ENCODE measurements around the gene CCNYL1. TPM values are rescaled to one million over a fixed set of nuclear protein-coding genes. Genes with fewer than 3 reads are reported as not detected.

The CCNYL1 gene
- total RNA-seq, 1 experiment from 2014 or later: 21.0 TPM

DNA sequence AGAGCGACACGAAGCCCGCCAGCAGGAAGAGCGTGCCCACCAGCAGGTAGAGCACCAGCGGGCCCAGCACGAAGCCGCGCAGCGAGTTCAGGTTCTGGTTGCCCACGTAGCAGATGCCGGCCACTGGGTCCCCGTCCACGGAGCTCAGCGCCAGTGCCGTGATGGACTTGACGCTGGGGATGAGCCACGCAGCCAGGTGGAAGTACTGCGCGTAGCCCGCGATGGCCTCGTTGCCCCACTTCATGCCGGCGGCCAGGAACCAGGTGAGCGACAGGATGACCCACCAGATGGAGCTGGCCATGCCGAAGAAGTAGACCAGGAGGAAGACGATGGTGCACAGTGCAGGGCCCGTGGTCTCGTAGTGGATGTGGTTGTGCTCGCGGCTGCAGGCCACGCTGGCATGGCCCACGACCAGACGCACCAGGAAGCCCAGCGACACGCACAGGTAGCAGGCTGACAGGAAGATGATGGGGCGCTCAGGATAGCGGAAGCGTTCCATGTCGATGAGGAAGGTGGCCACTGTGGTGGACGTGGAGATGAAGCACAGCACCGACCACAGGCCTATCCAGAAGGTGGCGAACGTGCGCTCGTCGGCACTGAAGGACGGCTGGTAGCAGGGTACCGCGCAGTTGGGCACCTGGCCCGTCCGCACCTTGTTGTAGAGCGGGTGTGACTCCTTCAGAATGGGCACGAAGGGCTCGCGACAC is 56.2 kb downstream of the CCNYL1 start:
- no peak for DNase-seq
- Histone ChIP-seq H3K36me3 (peaks cover 5% of the 10 kb centered on the region; the same call in 1 of the 2 replicates), H3K27me3 (no peaks in the 10 kb centered on the region), H3K4me3 (no peak overlapping the region), H3K9me3 (no peaks in the 10 kb centered on the region)

DNA sequence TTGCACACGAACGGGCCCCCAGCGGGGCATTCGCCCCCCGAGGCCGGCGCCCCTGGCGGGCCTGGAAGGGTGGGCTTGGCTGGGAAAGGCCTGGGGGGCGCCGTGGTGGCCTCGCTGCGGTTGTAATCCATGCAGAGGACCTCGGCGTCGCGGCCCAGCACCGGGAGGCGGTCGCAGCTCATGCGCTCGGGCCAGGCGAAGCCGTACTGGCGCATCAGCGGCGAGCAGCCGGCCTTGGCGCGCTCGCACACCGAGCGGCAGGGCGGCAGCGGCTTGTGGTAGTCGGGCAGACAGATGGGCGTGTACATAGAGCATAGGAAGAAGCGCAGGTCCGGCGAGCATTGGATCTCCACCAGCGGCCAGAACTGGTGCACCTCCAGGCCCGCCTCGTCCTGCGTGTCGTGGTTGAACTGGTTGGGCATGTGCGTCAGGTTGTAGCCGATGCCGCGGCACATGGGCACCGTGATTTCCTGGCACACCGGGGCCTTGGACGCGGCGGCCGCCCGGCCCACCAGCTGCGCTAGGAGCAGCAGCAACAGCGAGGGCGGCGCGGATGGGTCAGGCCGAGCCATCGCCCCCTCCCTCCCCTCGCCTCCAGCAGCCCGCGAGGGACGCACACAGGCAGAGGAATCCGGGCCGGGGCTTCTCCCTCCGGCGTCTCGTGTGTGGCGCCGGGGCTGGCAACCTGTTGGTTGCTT is 56.9 kb downstream of the CCNYL1 start:
- peak; percentile 56 for DNase-seq
- H3K9me3 ChIP-seq: no peaks in the 10 kb centered on the region
- H3K27me3 ChIP-seq: no peaks in the 10 kb centered on the region
- peak overlapping the region; percentile 81 for H3K4me3 ChIP-seq
- H3K36me3 ChIP-seq: peaks cover 5% of the 10 kb centered on the region; the same call in 1 of the 2 replicates

DNA sequence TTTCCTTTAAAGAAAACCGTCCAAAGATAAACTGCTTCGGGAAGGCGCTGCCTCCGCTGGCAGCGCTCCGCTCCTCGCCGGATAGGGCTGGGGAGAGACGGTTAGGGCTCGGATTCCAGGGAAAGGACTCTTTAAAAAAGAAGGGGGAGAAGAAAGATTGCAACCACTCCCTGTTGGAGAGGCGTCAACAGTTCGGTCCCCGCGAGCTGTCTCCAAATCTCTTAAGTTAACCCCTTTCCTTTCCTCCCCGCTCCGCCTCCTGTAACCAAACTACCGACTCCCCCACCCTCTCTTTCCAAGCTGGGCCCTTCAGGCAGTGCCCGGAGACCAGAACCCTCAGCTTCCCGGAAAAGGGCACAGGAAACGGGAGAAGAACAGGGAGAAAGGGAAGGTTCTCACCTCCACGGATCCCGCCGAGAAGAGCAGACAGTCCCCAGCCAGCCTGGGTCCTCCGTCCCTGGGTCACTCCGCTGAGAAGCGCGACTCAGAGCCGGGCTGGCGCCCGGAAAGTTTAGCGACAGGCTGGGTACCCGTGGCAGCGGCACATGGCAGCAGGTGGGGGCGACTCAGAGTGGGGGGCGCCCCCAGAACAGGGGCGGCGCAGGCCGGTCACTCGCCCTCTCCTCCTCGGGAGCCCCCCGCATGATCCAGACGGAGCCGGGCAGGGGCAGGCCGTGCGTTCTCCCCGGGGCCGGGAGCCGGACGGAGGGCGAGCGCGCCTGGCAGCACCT is 57.6 kb downstream of the CCNYL1 start:
- Histone ChIP-seq H3K36me3 (peaks cover 5% of the 10 kb centered on the region; the same call in 1 of the 2 replicates), H3K4me3 (peak overlapping the region; percentile 81), H3K9me3 (no peaks in the 10 kb centered on the region), H3K27me3 (no peaks in the 10 kb centered on the region)
- DNase-seq: peak; percentile 47

DNA sequence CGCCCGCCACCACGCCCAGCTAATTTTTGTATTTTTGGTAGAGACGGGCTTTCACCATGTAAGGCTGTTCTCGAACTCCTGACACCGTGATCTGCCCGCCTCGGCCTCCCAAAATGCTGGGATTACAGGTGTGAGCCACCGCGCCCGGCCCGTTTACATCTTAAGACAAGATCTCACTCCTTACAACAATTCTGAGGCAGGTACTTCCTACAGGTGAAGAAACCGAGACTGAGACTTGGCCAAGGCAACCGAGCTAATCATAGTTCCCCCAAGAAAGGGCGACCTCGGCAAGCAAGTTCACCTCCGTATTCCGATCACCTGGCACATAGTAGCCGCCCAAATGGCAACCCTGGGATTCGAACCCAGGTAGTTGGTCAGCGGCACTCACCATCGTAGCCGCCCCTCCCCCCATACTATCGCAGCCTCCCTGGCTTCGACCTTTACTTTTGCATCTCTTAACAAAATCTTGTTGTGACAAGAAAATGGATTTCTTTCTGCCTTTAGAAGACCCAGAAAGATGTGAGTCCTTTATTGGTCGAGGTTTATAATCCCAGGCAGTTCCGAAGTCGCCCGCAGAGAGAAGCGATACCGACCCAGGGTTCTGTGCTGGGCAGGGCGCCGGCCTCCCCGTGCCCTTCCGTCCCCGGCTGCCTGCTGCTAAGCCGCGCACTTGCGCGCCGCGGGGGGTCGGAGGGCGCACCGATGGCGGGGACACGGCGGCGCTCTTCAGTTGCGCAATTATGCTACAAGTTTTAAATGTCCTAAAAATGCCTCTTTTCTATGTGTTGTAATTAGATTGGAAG is 59.4 kb downstream of the CCNYL1 start:
- H3K36me3 ChIP-seq: peaks cover 5% of the 10 kb centered on the region; the same call in 1 of the 2 replicates
- H3K4me3 ChIP-seq: no peak overlapping the region
- DNase-seq: no peak
- H3K9me3 ChIP-seq: no peaks in the 10 kb centered on the region
- no peaks in the 10 kb centered on the region for H3K27me3 ChIP-seq

DNA sequence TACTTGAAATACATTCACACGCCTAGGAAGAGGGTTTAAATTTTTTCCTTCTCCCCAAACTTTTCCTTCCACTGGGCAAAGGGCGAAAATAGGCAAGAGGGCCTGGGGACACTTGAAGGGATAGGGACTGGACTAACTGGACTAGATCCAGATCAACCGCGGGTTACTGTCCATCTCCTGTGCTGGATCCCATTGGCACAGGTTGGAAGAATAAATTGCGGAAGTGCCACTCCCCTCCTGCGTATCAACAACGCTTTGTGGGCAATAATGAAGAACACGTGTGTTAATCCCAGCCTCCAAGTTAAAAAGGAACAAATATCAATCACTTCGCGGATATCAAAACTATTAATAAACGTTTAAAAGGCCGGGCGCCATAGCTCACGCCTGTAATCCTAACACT is 60.0 kb downstream of the CCNYL1 start:
- Histone ChIP-seq H3K36me3 (peaks cover 5% of the 10 kb centered on the region; the same call in 1 of the 2 replicates), H3K9me3 (no peaks in the 10 kb centered on the region), H3K4me3 (no peak overlapping the region), H3K27me3 (no peaks in the 10 kb centered on the region)
- DNase-seq: no peak

DNA sequence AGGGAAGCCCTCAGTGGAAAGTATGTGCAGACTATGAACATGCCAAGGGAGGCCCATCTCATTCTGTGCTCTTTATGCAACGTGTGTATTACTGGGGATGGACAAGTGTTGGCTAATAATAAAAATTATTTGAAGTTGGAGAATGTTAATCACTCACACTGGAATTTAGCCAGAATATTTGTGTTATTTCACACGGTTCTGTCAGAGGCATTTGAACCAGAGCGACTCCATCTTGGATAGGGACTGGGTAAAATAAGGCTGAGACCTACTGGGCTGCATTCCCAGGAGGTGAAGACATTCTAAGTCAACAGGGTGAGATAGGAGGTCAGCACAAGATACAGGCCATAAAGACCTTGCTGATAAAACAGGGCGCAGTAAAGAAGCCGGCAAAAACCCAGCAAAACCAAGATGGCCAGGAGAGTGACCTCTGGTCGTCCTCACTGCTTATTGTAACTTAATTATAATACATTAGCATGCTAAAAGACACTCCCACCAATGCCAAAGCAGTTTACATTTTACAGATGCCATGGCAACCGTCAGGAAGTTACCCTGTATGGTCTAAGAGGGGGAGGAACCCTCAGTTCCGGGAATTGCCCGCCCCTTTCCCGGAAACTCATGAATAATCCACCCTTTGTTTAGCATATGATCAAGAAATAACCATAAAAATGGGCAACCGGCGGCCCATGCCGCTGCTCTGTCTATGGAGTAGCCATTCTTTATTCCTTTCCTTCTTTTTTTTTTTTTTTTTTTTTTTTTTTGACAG is 60.8 kb downstream of the CCNYL1 start:
- Histone ChIP-seq H3K9me3 (no peaks in the 10 kb centered on the region), H3K27me3 (no peaks in the 10 kb centered on the region), H3K36me3 (peaks cover 5% of the 10 kb centered on the region; the same call in 1 of the 2 replicates), H3K4me3 (no peak overlapping the region)
- no peak for DNase-seq

DNA sequence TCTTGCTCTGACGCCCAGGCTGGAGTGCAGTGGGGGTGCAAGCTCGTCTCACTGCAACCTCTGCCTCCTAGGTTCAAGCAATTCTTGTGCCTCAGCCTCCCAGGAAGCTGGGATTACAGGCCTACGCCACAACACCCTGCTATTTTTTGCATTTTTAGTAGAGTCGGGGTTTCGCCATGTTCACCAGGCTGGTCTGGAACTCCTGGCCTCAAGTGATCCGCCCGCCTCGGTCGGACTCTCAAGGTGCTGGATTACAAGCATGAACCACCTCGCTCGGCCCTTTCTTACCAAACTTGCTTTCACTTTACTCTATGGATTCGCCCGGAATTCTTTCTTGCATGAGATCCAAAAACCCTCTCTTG is 61.4 kb downstream of the CCNYL1 start:
- Histone ChIP-seq H3K36me3 (peaks cover 1% of the 10 kb centered on the region; the same call in 1 of the 2 replicates), H3K4me3 (no peak overlapping the region), H3K27me3 (no peaks in the 10 kb centered on the region), H3K9me3 (no peaks in the 10 kb centered on the region)
- no peak for DNase-seq

DNA sequence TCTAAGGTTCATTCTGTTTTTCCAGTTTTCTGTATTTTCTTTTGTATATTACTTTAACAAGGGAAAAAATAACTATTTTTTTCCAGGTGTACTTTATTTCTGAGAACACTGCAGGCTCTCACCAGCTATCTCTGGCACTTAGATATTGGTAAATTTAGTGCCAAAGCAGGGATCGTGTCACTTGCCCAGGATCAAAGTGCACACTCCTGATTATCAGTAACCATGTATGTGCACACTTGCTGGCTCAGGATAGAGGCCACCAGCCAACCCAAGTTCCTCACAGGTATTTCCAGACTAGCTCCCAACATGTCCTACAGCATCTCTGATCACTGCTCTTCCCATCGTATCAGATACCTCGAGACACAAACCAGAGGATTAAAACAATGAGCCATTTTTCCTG is 64.0 kb downstream of the CCNYL1 start:
- Histone ChIP-seq H3K36me3 (no peaks in the 10 kb centered on the region), H3K4me3 (no peak overlapping the region), H3K9me3 (no peaks in the 10 kb centered on the region), H3K27me3 (no peaks in the 10 kb centered on the region)
- no peak for DNase-seq

DNA sequence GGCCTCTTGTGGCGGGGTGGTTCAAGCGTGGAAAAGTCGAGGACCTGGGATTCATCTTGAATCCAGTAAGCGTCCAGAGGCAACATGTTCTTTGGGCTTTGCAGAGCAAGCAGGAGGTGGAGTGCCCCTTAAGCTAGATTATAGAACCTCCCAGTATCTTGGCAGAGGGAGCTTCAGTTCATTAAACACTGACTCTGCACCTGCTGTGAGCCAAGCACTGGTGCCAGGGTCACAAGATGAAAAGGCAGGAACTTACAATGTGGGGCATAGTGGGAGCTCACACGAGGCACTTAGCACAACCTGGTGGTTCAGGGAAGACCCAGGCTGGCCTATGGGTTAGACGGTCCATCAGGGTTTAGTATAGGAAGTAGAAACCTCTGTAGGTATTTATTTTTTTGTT is 65.7 kb downstream of the CCNYL1 start:
- DNase-seq: no peak
- no peaks in the 10 kb centered on the region for H3K36me3 ChIP-seq
- no peak overlapping the region for H3K4me3 ChIP-seq
- H3K9me3 ChIP-seq: no peaks in the 10 kb centered on the region
- H3K27me3 ChIP-seq: no peaks in the 10 kb centered on the region

DNA sequence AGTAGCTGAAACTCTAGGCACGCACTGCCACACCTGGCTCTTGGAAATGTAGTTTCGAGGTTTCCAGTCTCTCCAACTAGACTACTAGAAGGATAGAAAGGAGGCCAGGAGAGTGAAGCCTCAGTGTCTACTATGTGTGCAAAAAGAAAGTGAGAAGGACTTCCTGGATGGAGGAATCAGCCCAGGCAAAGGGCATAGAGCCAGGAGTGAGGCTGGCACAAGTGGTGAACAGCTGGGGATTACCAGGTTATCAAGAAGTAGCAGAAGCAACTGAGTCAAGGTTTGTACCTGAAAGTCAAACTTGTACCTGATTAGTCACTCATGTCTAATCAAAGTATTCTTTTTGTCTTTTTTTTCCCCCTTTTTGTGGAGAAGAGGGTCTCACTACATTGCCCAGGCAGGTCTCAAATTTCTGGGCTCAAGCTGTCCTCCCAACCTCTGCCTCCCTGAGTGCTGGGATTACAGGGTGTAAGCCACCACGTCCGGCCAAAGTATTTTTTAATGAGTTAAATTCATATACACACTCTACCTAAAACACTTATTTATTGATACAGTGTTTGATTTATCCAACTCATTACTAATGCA is 67.0 kb downstream of the CCNYL1 start:
- Histone ChIP-seq H3K27me3 (no peaks in the 10 kb centered on the region), H3K9me3 (no peaks in the 10 kb centered on the region), H3K36me3 (no peaks in the 10 kb centered on the region), H3K4me3 (no peak overlapping the region)
- no peak for DNase-seq

DNA sequence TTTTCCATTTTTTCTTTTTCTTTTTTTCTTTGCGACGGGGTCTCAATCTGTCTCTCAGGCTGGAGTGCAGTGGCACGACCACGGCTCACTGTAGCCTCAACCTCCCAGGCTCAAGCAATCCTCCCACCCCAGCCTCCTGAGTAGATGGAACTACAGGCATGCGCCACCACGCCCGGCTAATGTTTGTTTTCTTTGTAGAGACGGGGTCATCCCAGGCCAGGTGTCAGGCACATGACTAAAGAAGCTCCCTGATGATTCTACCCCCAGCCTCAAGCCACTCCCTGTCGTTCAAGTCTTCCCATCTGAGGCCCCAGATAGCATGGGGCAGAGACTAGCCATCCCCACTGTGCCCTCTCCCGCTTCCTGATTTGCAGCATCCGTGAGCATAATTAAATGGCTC is 68.1 kb downstream of the CCNYL1 start:
- Histone ChIP-seq H3K9me3 (no peaks in the 10 kb centered on the region), H3K36me3 (no peaks in the 10 kb centered on the region), H3K4me3 (no peak overlapping the region), H3K27me3 (no peaks in the 10 kb centered on the region)
- DNase-seq: no peak

DNA sequence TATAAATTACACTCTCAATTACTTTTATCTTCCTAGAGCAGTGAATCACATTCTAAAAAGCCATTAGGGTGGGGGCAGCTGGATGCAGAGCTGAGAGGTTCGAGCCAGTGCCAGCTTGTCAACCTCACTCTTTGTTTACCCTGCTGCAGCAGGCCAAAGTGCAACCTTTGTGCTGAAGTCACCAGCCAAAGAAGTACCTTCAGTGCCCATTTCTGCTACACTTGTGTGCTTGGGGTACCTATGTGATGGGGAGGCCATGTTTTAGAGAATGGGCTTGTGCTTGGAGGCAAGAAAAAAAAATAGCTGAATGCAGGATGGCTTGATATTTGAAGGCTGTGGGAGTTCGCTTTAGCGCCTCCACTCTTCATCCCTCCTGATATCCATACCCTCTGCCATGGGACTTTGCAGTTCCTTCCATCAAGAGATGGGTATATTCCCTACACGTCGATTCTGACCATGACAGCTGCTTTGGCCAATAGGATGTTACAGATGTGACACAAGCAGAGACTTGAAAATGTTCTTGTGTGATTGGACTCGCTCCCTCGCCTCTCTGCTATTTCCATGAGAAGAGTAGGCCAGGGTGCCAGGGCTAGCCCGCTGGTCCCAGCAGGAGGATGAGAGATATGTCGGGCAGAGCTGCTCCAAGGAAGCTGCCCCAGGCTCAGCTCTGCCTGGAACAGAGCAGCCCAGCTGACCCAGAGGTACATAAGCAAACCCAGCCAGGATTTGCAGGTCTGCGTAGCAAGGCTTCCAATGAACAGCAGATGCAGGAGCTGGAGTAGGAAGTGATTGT is 71.0 kb downstream of the CCNYL1 start:
- no peak overlapping the region for H3K4me3 ChIP-seq
- no peaks in the 10 kb centered on the region for H3K36me3 ChIP-seq
- no peaks in the 10 kb centered on the region for H3K9me3 ChIP-seq
- no peaks in the 10 kb centered on the region for H3K27me3 ChIP-seq
- no peak for DNase-seq

DNA sequence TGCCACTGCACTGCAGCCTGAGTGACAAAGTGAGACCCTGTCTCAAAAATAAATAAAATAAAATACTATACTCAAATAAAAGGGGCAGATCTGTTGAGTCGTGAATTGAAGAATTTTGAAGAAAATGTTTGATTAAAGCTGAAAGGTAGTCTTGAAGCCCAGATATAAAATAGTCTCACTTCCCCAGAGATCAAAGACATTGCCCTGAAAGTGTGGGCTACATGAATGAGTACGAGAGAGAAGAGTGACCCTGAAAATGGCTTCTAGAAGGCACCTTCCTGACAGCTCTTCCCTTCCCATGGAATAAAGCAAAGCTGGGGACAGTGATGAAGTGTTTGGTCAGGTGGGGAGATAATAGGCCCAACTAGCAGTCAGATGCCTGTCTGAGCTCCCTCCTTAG is 72.1 kb downstream of the CCNYL1 start:
- no peak overlapping the region for H3K4me3 ChIP-seq
- H3K36me3 ChIP-seq: no peaks in the 10 kb centered on the region
- H3K9me3 ChIP-seq: no peaks in the 10 kb centered on the region
- no peak for DNase-seq
- no peaks in the 10 kb centered on the region for H3K27me3 ChIP-seq

DNA sequence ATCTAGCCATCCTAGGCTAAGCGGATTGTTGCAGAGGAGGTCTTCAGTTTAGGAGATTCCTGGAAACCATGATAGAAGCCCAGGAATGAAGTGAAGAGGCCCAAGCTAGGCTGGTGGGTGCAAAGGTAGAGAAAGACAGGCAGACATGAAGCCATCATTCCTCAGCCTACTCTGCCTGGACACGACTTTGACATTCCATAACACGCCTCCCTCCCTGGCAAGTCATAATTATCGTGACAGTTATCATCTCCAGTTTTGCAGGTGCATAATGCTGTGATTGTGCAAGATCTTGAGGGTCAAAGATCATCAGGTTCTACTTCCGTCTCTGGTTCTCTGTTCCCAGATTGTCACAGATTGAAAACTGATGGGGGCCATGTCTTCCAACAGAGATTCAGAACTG is 73.5 kb downstream of the CCNYL1 start:
- DNase-seq: no peak
- no peaks in the 10 kb centered on the region for H3K36me3 ChIP-seq
- no peaks in the 10 kb centered on the region for H3K27me3 ChIP-seq
- no peaks in the 10 kb centered on the region for H3K9me3 ChIP-seq
- no peak overlapping the region for H3K4me3 ChIP-seq

DNA sequence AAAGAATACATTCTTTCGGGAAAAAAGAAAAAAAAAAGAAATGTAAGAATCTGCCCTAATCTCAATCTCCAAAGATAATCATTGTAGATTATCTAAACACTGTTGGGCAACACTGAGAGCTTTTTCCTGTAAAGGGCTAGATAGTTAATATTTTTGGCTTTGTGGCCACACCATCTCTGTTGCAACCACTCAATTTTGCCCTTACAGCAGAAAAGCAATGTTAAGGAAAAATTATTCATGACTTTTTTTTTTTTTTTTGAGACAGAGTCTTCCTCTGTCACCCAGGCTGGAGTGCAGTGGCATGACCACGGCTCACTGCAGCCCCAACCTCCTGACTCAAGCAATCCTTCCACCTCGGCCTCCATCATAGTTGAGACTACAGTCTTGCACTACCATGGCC is 75.6 kb downstream of the CCNYL1 start:
- no peaks in the 10 kb centered on the region for H3K9me3 ChIP-seq
- DNase-seq: no peak
- no peak overlapping the region for H3K4me3 ChIP-seq
- H3K36me3 ChIP-seq: no peaks in the 10 kb centered on the region
- no peaks in the 10 kb centered on the region for H3K27me3 ChIP-seq
